Suppressor macrophage treated with lipopolysaccharide for 4 hours (primary cell): ENCODE data around the gene ARFGAP1.

Source experiments
- DNase-seq: peaks from one replicate; pipeline ENCODE4 v3.0.0-alpha.2; 2020

The ARFGAP1 gene

DNA sequence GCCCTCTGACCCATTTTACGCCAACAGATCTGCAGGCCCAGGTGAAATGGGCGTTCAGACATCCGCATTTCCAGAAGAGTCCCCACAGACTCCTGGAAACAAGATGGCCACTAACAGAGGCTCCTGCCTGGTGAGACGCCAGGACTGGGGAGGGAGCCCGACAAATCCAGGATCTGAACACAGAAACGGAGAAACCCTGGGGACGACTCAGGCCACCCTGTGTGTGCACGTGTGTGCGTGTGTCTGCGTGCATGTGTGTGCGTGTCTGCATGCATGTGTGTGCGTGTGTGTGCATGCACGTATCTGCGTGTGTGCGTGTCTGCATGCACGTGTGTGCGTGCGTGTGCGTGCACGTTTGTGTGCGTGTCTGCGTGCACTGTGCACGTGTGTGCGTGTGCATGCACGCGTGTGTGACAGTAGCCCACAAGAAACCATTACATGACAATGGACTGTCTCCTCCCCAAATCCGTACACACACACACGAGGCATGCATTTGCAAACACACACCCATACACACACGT is 63.7 kb downstream of the ARFGAP1 start:
- DNase-seq: no peak

DNA sequence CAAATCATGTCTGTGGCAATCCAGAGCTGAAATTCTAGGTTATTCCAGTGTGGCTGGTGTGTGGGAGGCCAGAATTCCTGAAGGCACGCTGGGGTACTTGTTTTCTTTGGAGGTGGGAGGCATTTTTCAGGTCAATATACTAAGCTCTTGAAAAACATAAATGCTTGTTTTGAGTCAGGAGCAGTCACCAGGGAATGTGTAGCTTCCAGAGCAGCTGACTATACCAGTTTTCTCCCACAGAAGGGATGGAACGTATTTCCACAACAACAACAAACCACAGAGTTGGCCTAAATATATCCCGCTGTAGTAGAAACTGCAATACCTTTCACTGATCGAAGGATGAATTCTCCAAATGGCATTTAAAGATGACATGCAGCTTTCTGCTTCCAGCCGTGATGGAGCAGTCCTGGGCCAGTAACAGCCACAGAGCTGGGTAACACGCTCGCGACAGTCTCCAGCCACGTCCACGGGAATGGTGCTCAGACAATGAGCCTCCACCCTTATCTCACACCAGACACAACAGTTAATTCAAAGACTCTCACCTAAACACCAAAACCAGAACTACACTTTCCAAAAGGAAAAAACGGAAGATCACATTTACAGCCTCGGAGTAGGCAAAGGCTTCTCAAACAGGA is 65.3 kb downstream of the ARFGAP1 start:
- DNase-seq: no peak
